ENCODE measurements around the gene CD300LG.

GRCh38 chr17:43860927-43861622 is 14.1 kb downstream of the CD300LG start:
- no peak for TF ChIP-seq CTCF (IDR thresholded peaks at IDR 0.05; ENCODE audit: insufficient read depth, low read length, poor library complexity, severe bottlenecking)
- TF ChIP-seq EZH2phosphoT487 (conservative IDR thresholded peaks at IDR 0.05; ENCODE audit: low read length): no peak
